ENCODE results near the gene FLNB. TPM values are rescaled to one million over a fixed set of nuclear protein-coding genes. Genes with fewer than 3 reads are reported as not detected.

Gene FLNB
- total and polyA plus RNA-seq, 10 of the 15 experiments (the other 5 are each of a cell fraction or from before 2014, with no cell fraction given): 13.6 to 51.8 (median 26.4) TPM

DNA sequence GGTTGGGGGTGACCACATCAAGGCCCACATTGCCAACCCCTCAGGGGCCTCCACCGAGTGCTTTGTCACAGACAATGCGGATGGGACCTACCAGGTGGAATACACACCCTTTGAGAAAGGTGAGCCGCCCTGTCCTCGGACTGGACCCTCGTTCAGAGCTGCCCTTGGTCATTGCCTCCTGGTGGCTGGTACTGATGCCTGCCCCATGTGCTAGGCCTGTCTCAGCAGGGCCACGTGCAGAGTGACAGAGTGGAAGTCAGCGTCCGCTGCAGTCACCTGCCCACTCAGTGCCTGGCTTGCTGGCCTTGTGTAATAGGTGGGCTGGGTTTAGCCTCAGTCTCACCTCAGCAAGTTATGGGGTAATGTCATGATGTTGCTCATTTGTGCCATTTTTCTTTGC lies 116.2 kb downstream of the FLNB start (continued):
- TF ChIP-seq EZH2 (IDR thresholded peaks at IDR 0.05; ENCODE audit: borderline replicate concordance, control insufficient read depth, low read depth, low read length): no peak
- TF ChIP-seq, protein P1, sequence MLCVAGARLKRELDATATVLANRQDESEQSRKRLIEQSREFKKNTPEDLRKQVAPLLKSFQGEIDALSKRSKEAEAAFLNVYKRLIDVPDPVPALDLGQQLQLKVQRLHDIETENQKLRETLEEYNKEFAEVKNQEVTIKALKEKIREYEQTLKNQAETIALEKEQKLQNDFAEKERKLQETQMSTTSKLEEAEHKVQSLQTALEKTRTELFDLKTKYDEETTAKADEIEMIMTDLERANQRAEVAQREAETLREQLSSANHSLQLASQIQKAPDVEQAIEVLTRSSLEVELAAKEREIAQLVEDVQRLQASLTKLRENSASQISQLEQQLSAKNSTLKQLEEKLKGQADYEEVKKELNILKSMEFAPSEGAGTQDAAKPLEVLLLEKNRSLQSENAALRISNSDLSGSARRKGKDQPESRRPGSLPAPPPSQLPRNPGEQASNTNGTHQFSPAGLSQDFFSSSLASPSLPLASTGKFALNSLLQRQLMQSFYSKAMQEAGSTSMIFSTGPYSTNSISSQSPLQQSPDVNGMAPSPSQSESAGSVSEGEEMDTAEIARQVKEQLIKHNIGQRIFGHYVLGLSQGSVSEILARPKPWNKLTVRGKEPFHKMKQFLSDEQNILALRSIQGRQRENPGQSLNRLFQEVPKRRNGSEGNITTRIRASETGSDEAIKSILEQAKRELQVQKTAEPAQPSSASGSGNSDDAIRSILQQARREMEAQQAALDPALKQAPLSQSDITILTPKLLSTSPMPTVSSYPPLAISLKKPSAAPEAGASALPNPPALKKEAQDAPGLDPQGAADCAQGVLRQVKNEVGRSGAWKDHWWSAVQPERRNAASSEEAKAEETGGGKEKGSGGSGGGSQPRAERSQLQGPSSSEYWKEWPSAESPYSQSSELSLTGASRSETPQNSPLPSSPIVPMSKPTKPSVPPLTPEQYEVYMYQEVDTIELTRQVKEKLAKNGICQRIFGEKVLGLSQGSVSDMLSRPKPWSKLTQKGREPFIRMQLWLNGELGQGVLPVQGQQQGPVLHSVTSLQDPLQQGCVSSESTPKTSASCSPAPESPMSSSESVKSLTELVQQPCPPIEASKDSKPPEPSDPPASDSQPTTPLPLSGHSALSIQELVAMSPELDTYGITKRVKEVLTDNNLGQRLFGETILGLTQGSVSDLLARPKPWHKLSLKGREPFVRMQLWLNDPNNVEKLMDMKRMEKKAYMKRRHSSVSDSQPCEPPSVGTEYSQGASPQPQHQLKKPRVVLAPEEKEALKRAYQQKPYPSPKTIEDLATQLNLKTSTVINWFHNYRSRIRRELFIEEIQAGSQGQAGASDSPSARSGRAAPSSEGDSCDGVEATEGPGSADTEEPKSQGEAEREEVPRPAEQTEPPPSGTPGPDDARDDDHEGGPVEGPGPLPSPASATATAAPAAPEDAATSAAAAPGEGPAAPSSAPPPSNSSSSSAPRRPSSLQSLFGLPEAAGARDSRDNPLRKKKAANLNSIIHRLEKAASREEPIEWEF (IDR thresholded peaks at IDR 0.05; ENCODE audit: insufficient replicate concordance, low read depth, low read length): no peak
- TF ChIP-seq GABPA (IDR thresholded peaks at IDR 0.05; ENCODE audit: low read depth): no peak
- no peak for TF ChIP-seq ZNF622 (IDR thresholded peaks at IDR 0.05)
- no peak for TF ChIP-seq DPF2 (IDR thresholded peaks at IDR 0.05)
- TF ChIP-seq RCOR1 (conservative IDR thresholded peaks at IDR 0.05; ENCODE audit: low read depth, low read length): no peak
- no peak for TF ChIP-seq MYB (IDR thresholded peaks at IDR 0.05; ENCODE audit: borderline replicate concordance, low read depth, low read length)
- TF ChIP-seq SUZ12 (IDR thresholded peaks at IDR 0.05; ENCODE audit: unreplicated experiment): no peak

Data from GM12878 (cell line).